Thyroid gland (tissue), 4 donors: ENCODE measurements around the gene EFL1. TPM values are rescaled to one million over a fixed set of nuclear protein-coding genes. Genes with fewer than 3 reads are reported as not detected.

Experiments
- DNase-seq, 2 donors: peaks; one replicate each; pipeline ENCODE4 v3.0.0-alpha.2; 2019
- H3K27ac ChIP-seq, 3 donors: fragments of 200-600 bp; sonication (generic); 1 replicate in 2 of 3; 2 replicates in 1 of 3; pipeline ENCODE4 v1.5.1; 2016 to 2019; ENCODE audit warnings: mild to moderate bottlenecking in 1 of 3, moderate library complexity in 1 of 3
- H3K27me3 ChIP-seq: fragments of 200-600 bp; sonication (generic); one replicate; pipeline ENCODE4 v1.5.1; 2019
- H3K36me3 ChIP-seq, 2 donors: fragments of 200-600 bp; sonication (generic); one replicate each; pipeline ENCODE4 v1.5.1; 2016 to 2019
- H3K4me1 ChIP-seq, 2 donors: fragments of 200-600 bp; sonication (generic); one replicate each; pipeline ENCODE4 v1.5.1; 2017 to 2019
- H3K4me3 ChIP-seq, 3 donors: fragments of 200-600 bp; sonication (generic); replicated peaks in 1 of 3; 1 replicate in 2 of 3; 2 replicates in 1 of 3; pipeline ENCODE4 v1.5.1; 2016; ENCODE audit warnings: mild to moderate bottlenecking in 1 of 3
- H3K9me3 ChIP-seq: fragments of 200-600 bp; sonication (generic); one replicate; pipeline ENCODE4 v1.5.1; 2017
- CTCF ChIP-seq, 6 experiments: fragments of 200-600 bp in 3 of 6; fragments of 450-650 bp in 3 of 6; sonication (generic) in 3 of 6; IDR thresholded peaks; one replicate each; pipeline ENCODE4 v1.5.1; 2016 to 2019; ENCODE audit warnings: antibody characterized with exemption in 6 of 6, mild to moderate bottlenecking in 2 of 6, inconsistent platforms in 1 of 6, moderate library complexity in 1 of 6
- POLR2A ChIP-seq, 2 donors: fragments of 450-650 bp; IDR thresholded peaks; one replicate each; pipeline ENCODE4 v1.6.1; 2017; ENCODE audit warnings: antibody characterized with exemption in 2 of 2, mild to moderate bottlenecking in 2 of 2, moderate library complexity in 1 of 2
- WGBS, 2 donors: methylation state at CpG; one replicate each; pipeline ENCODE4 v1.1.5; 2017; 5-methylcytosine and 5-hydroxymethylcytosine counted together
- intact Hi-C: fragments of 100-400 bp; cut with DNase I; formaldehyde crosslinking; loops from one replicate; pipeline ENCODE4 v1.15.1; 2023
- total RNA-seq, 4 donors: library from RNA; depleted of rRNA; stranded (reverse); fragments of >200 nt; gene quantifications; one replicate each; pipeline ENCODE4 v1.2.3, GENCODE V29; 2016

The EFL1 gene
- total RNA-seq, 4 donors from 2014 or later = 10.3 to 29.8 (median 17.5) TPM

- no peaks in the 10 kb centered on the region for H3K9me3 ChIP-seq
- DNase-seq = no peak
- H3K4me1 ChIP-seq = no peaks in the 10 kb centered on the region
- no peak for TF ChIP-seq POLR2A (IDR thresholded peaks at IDR 0.05)
- TF ChIP-seq CTCF (IDR thresholded peaks at IDR 0.05) = no peak
- 34 to 38% methylated on average over 2 of the region's 2 CpGs for WGBS, 2 donors
- H3K36me3 ChIP-seq = no peaks in the 10 kb centered on the region
- no peak overlapping the region for H3K27ac ChIP-seq
- no peaks in the 10 kb centered on the region for H3K27me3 ChIP-seq
- H3K4me3 ChIP-seq = no peak overlapping the region
- intact Hi-C loops = loop anchor here (10.0 kb wide), 1 partner anchor 666 kb away; no protein-coding TSS in a partner anchor
These were observed 121.6 kb downstream of the EFL1 start for GRCh38 chr15:82140886-82141285.

GRCh38 chr15:82139823-82140268, 122.7 kb downstream of the EFL1 start:
- H3K9me3 ChIP-seq = no peaks in the 10 kb centered on the region
- H3K27me3 ChIP-seq = no peaks in the 10 kb centered on the region
- WGBS, 2 donors = 7 to 12% methylated on average over 5 of the region's 5 CpGs
- no peak for DNase-seq
- intact Hi-C loops = loop anchor here (10.0 kb wide), 1 partner anchor 665 kb away; no protein-coding TSS in a partner anchor
- no peaks in the 10 kb centered on the region for H3K36me3 ChIP-seq
- H3K27ac ChIP-seq = no peak overlapping the region
- H3K4me3 ChIP-seq = no peak overlapping the region
- no peaks in the 10 kb centered on the region for H3K4me1 ChIP-seq
- TF ChIP-seq CTCF (IDR thresholded peaks at IDR 0.05) (peak; percentile 33 to 84 (median 62)), POLR2A (IDR thresholded peaks at IDR 0.05) (no peak)

- H3K36me3 ChIP-seq = no peaks in the 10 kb centered on the region
- intact Hi-C loops = no loop called here
- TF ChIP-seq POLR2A (IDR thresholded peaks at IDR 0.05) = no peak
- DNase-seq = no peak
- H3K9me3 ChIP-seq = no peaks in the 10 kb centered on the region
- no peaks in the 10 kb centered on the region for H3K4me1 ChIP-seq
- no peaks in the 10 kb centered on the region for H3K27me3 ChIP-seq
- no peak overlapping the region for H3K27ac ChIP-seq
- H3K4me3 ChIP-seq = no peak overlapping the region
These were observed 124.2 kb downstream of the EFL1 start for GRCh38 chr15:82138306-82138705.

- no peak overlapping the region for H3K27ac ChIP-seq
- H3K9me3 ChIP-seq = no peaks in the 10 kb centered on the region
- H3K4me1 ChIP-seq = no peaks in the 10 kb centered on the region
- DNase-seq = no peak
- no peak overlapping the region for H3K4me3 ChIP-seq
- TF ChIP-seq POLR2A (IDR thresholded peaks at IDR 0.05) = no peak
- TF ChIP-seq CTCF (IDR thresholded peaks at IDR 0.05) = no peak
- intact Hi-C loops = no loop called here
- no peaks in the 10 kb centered on the region for H3K27me3 ChIP-seq
- 93 to 96% methylated on average over 3 of the region's 3 CpGs for WGBS, 2 donors
- no peaks in the 10 kb centered on the region for H3K36me3 ChIP-seq
These were observed 125.3 kb downstream of the EFL1 start for GRCh38 chr15:82137261-82137660.

GRCh38 chr15:82136120-82136519, 126.4 kb downstream of the EFL1 start:
- 96 to 98% methylated on average over 3 of the region's 3 CpGs for WGBS, 2 donors
- no peak for TF ChIP-seq POLR2A (IDR thresholded peaks at IDR 0.05)
- Histone ChIP-seq H3K4me3 (no peak overlapping the region), H3K4me1 (no peaks in the 10 kb centered on the region), H3K27me3 (no peaks in the 10 kb centered on the region), H3K27ac (no peak overlapping the region), H3K36me3 (no peaks in the 10 kb centered on the region), H3K9me3 (no peaks in the 10 kb centered on the region)
- intact Hi-C loops = no loop called here
- no peak for DNase-seq

GRCh38 chr15:82135638-82136037, 126.9 kb downstream of the EFL1 start:
- intact Hi-C loops = no loop called here
- Histone ChIP-seq H3K4me3 (no peak overlapping the region), H3K27me3 (no peaks in the 10 kb centered on the region), H3K9me3 (no peaks in the 10 kb centered on the region), H3K36me3 (no peaks in the 10 kb centered on the region), H3K27ac (no peak overlapping the region), H3K4me1 (no peaks in the 10 kb centered on the region)
- 97 to 98% methylated on average over 3 of the region's 3 CpGs for WGBS, 2 donors
- TF ChIP-seq CTCF (IDR thresholded peaks at IDR 0.05) (no peak), POLR2A (IDR thresholded peaks at IDR 0.05) (no peak)
- no peak for DNase-seq
